Measurements from ENCODE around the gene ZNF490.

- no peak for TF ChIP-seq CTCF (conservative IDR thresholded peaks at IDR 0.05)
- no peak for TF ChIP-seq ZFX (IDR thresholded peaks at IDR 0.05)
Measured at GRCh38 chr19:12607631-12608030, 3.0 kb downstream of the ZNF490 start.

All from C4-2B (cell line).